HepG2 (cell line): ENCODE data around the gene COL4A6. TPM values are rescaled to one million over a fixed set of nuclear protein-coding genes. Genes with fewer than 3 reads are reported as not detected.
"Not testable (repeated sequence)": the region's sequence is repeated elsewhere in the genome, so short reads cannot be mapped to it uniquely, and the experiment has no call there.

Experiments used
- ATAC-seq: fragments of 200-7000 bp; cut with Tn5 transposase; 3 replicates; pipeline ENCODE4 v1.9.1; 2020; ENCODE audit warnings: mild to moderate bottlenecking, moderate library complexity
- BruUV-seq: library from RNA; stranded (reverse); fragments of 400-500 nt; replicated peaks from 2 replicates; lab custom pipeline; 2021; lab: Mats Ljungman, UMichigan
- CTCF ChIA-PET: fragments of 300-600 bp; formaldehyde crosslinking; extraction: SDS; loops from one replicate; lab custom pipeline; 2021; ENCODE audit warnings: low total read pairs, inconsistent platforms, low intra/inter-chr PET ratio; lab: Yijun Ruan, JAX
- POLR2A ChIA-PET: fragments of 350-600 bp; sonication (Branson Sonifier 250); formaldehyde crosslinking; loops from one replicate; lab custom pipeline; 2020; ENCODE audit warnings: antibody characterized with exemption, inconsistent platforms; lab: Yijun Ruan, JAX
- DNase-seq: peaks from one replicate; pipeline ENCODE4 v3.0.0-alpha.2; 2015; ENCODE audit warnings: low spot score
- FAIRE-seq: peaks from 3 replicates; lab custom pipeline; 2011; peaks lifted over from hg19 to GRCh38; lab: Jason Lieb, UNC
- H2AFZ ChIP-seq: one replicate; pipeline ENCODE4 v1.6.1; 2011; ENCODE audit warnings: low read length, inconsistent platforms
- H3K27ac ChIP-seq: fragments of 300-600 bp; 3 replicates; pipeline ENCODE4 v1.8.0; 2011; ENCODE audit warnings: mixed run types, mild to moderate bottlenecking, mixed read lengths, low read length, inconsistent platforms; ENCODE audit not compliant: insufficient read depth; ENCODE audit errors: extremely low read length
- H3K27me3 ChIP-seq, 2 experiments: fragments of 200-600 bp in 1 of 2; 2 replicates in 1 of 2; 3 replicates in 1 of 2; pipeline versions ENCODE4 v1.6.0 to v1.8.0; 2011; ENCODE audit warnings: low read length in 2 of 2, mild to moderate bottlenecking in 2 of 2, moderate library complexity in 2 of 2, inconsistent platforms in 1 of 2; ENCODE audit not compliant: insufficient read depth in 2 of 2, control insufficient read depth in 1 of 2
- H3K36me3 ChIP-seq, 2 experiments: fragments of 200-600 bp in 1 of 2; replicated peaks in 1 of 2; 2 replicates in 1 of 2; 3 replicates in 1 of 2; pipeline versions ENCODE4 v1.5.1 to v1.8.0; 2011; ENCODE audit warnings: low read length in 2 of 2, inconsistent platforms in 1 of 2; ENCODE audit not compliant: insufficient read depth in 2 of 2, control insufficient read depth in 1 of 2
- H3K4me1 ChIP-seq: 2 replicates; pipeline ENCODE4 v1.5.1; 2012; ENCODE audit warnings: low read length, inconsistent platforms; ENCODE audit not compliant: insufficient read depth
- H3K4me2 ChIP-seq: 2 replicates; pipeline ENCODE4 v1.6.0; 2011; ENCODE audit warnings: low read depth, low read length, inconsistent platforms
- H3K4me3 ChIP-seq, 3 experiments: fragments of 200-600 bp in 1 of 3; sonication (generic), shearing (Covaris generic) in 1 of 3; replicated peaks in 1 of 3; 2 replicates each; pipeline ENCODE4 v1.5.1; 2011 to 2016; ENCODE audit warnings: low read length in 3 of 3, inconsistent platforms in 2 of 3, low read depth in 2 of 3, mild to moderate bottlenecking in 2 of 3, control low read depth in 1 of 3, mixed read lengths in 1 of 3; ENCODE audit not compliant: insufficient read depth in 1 of 3
- H3K79me2 ChIP-seq: one replicate; pipeline ENCODE4 v1.6.1; 2011; ENCODE audit warnings: low read length, inconsistent platforms; ENCODE audit not compliant: insufficient read depth
- H3K9ac ChIP-seq: 2 replicates; pipeline ENCODE4 v1.6.0; 2011; ENCODE audit warnings: mild to moderate bottlenecking, low read depth, low read length, inconsistent platforms; ENCODE audit not compliant: insufficient read depth
- H3K9me3 ChIP-seq: 2 replicates; pipeline ENCODE4 v1.5.1; 2012; ENCODE audit warnings: mild to moderate bottlenecking, low read length
- H4K20me1 ChIP-seq: 2 replicates; pipeline ENCODE4 v1.6.0; 2011; ENCODE audit warnings: inconsistent platforms, mild to moderate bottlenecking, low read length, moderate library complexity; ENCODE audit not compliant: insufficient read depth
- KDM1A ChIP-seq: IDR thresholded peaks from 2 replicates; pipeline ENCODE4 v1.6.1; 2016; ENCODE audit warnings: missing compliant biosample characterization
- SIX4 ChIP-seq: sonication (generic); formaldehyde crosslinking; IDR thresholded peaks from 2 replicates; pipeline ENCODE4 v1.4.0; 2020; ENCODE audit warnings: missing genetic modification reagents
- ZNF296 ChIP-seq: sonication (generic); formaldehyde crosslinking; conservative IDR thresholded peaks from 2 replicates; pipeline ENCODE4 v1.5.0; 2020; ENCODE audit warnings: mild to moderate bottlenecking, missing genetic modification reagents
- ZNF891 ChIP-seq: sonication (generic); formaldehyde crosslinking; IDR thresholded peaks from 2 replicates; pipeline ENCODE4 v1.5.0; 2020; ENCODE audit warnings: mild to moderate bottlenecking, missing genetic modification reagents
- WGBS: methylation state at CpG from one replicate; pipeline ENCODE4 v1.1.6; 2017; ENCODE audit warnings: low lambda C conversion rate; 5-methylcytosine and 5-hydroxymethylcytosine counted together
- in situ Hi-C: cut with HindIII; loops from 2 replicates; pipeline ENCODE4 v1.10.0; 2017; ENCODE audit warnings: low pct_unique_long_range_greater_than_20kb; ENCODE audit not compliant: extremely low pct_ligation_motif_present
- intact Hi-C: fragments of 100-400 bp; cut with micrococcal nuclease; formaldehyde crosslinking; loops from one replicate; pipeline ENCODE4 v1.10.0; 2022; ENCODE audit not compliant: unreplicated experiment
- polyA plus RNA-seq, 8 experiments: library from polyadenylated mRNA; depleted of rRNA in 3 of 8; stranded (reverse) in 7 of 8; unstranded in 1 of 8; fragments of >200 nt; fragmentation: Illumina TruSeq in 4 of 8; extraction: Trizol in 4 of 8; gene quantifications; 2 replicates each; pipeline versions ENCODE4 v1.2.1 to v1.2.3, GENCODE V29; 2011 to 2016; ENCODE audit warnings: low read depth in 4 of 8, missing spikeins in 1 of 8, mixed read lengths in 1 of 8; ENCODE audit not compliant: insufficient read depth in 1 of 8
- total RNA-seq, 5 experiments: library from RNA; depleted of rRNA; stranded (reverse); fragments of >200 nt; fragmentation: Illumina TruSeq; extraction: Trizol; gene quantifications; 2 replicates each; pipeline ENCODE4 v1.2.3, GENCODE V29; 2016; ENCODE audit warnings: low read depth in 1 of 5
- TF ChIP-seq, protein P1 (sequence below): sonication (generic); formaldehyde crosslinking; IDR thresholded peaks from 2 replicates; pipeline ENCODE4 v1.5.0; 2020; ENCODE audit warnings: missing genetic modification reagents

The COL4A6 gene
- total and polyA plus RNA-seq, 2 of the 13 experiments (the other 11 are each of a cell fraction or from before 2014, with no cell fraction given) = 4.5 to 8.2 TPM

DNA sequence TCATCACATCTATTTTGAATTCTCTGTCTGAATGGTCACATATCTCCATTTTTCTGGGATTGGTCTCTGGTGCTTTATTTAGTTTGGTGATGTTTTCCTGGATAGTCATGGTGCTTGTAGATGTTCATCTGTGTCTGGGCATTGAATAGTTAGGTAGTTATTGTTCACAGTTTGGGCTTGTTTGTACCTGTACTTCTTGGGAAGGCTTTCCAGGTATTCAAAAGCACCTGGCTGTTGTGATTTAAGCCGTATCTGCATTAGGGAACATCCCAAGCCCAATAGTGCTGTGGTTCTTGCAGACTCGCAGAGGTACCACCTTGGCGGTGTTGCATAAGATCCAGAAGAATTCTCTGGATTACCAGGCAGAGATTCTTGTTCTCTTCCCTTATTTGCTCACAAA lies 46.0 kb upstream of the COL4A6 start:
- BruUV-seq = no TSS peak
- WGBS = no CpG with 5 or more reads among the region's 3 CpGs
- no peak overlapping the region for H3K4me2 ChIP-seq

DNA sequence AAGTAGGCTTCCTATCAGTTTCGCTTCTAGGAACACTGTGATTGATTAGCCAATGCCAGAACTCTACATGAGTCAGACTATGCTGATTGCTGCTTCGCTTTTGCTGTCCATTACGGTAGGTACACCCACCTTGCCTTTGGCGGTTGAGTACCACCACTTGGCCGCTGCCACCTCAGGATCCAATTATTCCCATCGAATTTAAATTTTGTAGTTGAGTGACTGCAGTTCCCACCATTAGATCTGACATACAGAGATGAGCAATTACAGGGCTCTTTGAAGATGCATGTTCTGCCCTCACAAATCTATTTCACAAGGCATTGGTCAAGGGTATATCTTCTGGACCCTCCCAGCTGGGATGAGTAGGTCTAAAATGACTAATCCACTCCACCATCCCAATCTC lies 43.3 kb upstream of the COL4A6 start:
- POLR2A ChIA-PET, H3K9ac ChIP-seq, DNase-seq, H3K79me2 ChIP-seq, H3K9me3 ChIP-seq, in situ Hi-C loops, H4K20me1 ChIP-seq, H3K27ac ChIP-seq, BruUV-seq, H3K27me3 ChIP-seq, H3K4me1 ChIP-seq, H3K4me3 ChIP-seq, H3K36me3 ChIP-seq, CTCF ChIA-PET, ATAC-seq, intact Hi-C loops, FAIRE-seq, H3K4me2 ChIP-seq, H2AFZ ChIP-seq: not testable (repeated sequence)
- 100% methylated on average over 6 of the region's 6 CpGs for WGBS

More for the DNA sequence above, 46.0 kb upstream of the COL4A6 start:
- Histone ChIP-seq H3K27ac (no peak overlapping the region), H3K79me2 (no peaks in the 10 kb centered on the region), H3K4me1 (no peaks in the 10 kb centered on the region), H3K27me3 (no peaks in the 10 kb centered on the region), H3K9ac (no peak overlapping the region), H3K9me3 (no peaks in the 10 kb centered on the region), H3K4me3 (no peak overlapping the region), H2AFZ (no peak overlapping the region), H3K36me3 (no peaks in the 10 kb centered on the region), H4K20me1 (no peaks in the 10 kb centered on the region)
- ChIA-PET POLR2A (no interaction called here), CTCF (no interaction called here)
- intact Hi-C loops = no loop called here
- no peak for DNase-seq
- no peak for FAIRE-seq
- in situ Hi-C loops = no loop called here
- TF ChIP-seq KDM1A (no peak), SIX4 (CRISPR knock-in tag) (no peak), ZNF891 (CRISPR knock-in tag) (no peak), ZNF296 (CRISPR knock-in tag) (no peak)
- TF ChIP-seq, protein P1, sequence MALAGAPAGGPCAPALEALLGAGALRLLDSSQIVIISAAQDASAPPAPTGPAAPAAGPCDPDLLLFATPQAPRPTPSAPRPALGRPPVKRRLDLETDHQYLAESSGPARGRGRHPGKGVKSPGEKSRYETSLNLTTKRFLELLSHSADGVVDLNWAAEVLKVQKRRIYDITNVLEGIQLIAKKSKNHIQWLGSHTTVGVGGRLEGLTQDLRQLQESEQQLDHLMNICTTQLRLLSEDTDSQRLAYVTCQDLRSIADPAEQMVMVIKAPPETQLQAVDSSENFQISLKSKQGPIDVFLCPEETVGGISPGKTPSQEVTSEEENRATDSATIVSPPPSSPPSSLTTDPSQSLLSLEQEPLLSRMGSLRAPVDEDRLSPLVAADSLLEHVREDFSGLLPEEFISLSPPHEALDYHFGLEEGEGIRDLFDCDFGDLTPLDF (CRISPR knock-in tag) = no peak
- no peak for ATAC-seq
